ENCODE measurements around the gene ARHGEF2.
A peak's percentile ranks its signal among the peaks of the same experiment; 100 is the strongest.

Gene ARHGEF2

GRCh38 chr1:155978325-155978972 is at the start of gene ARHGEF2:
ARHGEF2 (minus strand) TSS chr1:155978547; CDS start chr1:155978427, 120 bp downstream.
- peak; percentile 81 for DNase-seq

- DNase-seq = no peak
Observed at GRCh38 chr1:156026588-156026987, 48.2 kb upstream of the ARHGEF2 start.

GRCh38 chr1:156025876-156026275 is 47.5 kb upstream of the ARHGEF2 start:
- DNase-seq = peak; percentile 18

GRCh38 chr1:156024801-156025200 is 46.5 kb upstream of the ARHGEF2 start:
- DNase-seq = no peak

- DNase-seq = no peak
Observed at GRCh38 chr1:156021954-156022353, 43.6 kb upstream of the ARHGEF2 start.

GRCh38 chr1:156021093-156021428 is 42.7 kb upstream of the ARHGEF2 start:
- no peak for DNase-seq

DNA sequence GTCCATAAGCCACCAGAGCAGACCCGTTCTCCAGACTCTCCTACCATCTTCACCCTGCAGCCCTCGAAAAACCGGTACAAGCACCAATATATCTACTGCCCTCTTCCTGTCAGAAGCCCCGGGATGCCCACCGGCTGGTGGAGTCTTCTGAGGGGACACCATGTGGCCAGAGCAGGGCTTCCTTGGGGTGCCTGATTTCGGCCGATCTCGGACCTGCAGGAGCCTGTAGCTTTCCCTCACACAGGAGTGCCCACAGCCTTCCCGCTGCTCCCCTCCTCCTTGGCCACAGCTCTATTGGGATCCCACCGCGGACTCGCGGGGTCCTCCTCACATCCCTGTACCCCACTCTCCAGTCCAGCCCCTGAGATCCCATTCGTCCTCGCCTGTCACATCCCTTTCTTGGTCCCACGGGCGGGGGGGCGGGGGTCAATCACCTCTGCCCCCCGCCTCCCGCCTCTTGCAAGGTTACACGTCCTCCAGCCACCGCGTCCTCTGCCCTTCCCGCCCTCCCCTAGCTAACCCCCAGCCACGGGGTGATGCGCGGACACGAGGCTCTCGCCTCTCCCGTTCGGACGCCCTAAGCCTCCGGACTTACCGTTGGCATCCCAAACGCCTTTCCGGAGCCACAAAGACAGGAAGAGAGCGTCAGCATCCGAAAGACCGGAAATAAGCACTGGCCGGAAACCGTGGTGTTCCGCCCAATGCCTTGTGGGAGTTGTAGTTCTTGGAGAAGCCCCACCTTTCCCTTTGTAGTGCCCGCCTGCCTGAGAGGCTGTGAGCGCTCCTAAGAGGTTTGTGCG is 42.1 kb upstream of the ARHGEF2 start, which contains the start of gene SSR2:
TSS of gene SSR2 (minus strand) at position 659 of the 800 bp plus-strand sequence. CDS start 784 bp downstream, outside the sequence.
- DNase-seq = peak; percentile 88

DNA sequence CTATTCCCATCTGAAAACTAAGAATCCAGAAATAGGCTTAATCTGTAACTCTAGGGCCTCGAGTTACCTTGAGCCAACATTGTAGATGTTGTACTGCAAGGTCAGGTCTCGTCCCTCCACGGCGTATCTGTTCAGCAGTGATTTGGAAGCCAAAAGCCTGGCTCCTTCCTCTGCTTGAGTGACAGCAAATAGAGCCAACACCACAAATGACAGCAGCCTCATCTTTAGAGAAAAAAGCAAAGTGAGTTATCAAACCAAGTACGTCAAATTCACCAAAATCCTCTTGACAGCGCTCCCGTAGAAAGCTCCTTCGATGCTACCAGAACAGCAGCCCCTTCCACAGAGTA is 41.6 kb upstream of the ARHGEF2 start:
- no peak for DNase-seq

DNA sequence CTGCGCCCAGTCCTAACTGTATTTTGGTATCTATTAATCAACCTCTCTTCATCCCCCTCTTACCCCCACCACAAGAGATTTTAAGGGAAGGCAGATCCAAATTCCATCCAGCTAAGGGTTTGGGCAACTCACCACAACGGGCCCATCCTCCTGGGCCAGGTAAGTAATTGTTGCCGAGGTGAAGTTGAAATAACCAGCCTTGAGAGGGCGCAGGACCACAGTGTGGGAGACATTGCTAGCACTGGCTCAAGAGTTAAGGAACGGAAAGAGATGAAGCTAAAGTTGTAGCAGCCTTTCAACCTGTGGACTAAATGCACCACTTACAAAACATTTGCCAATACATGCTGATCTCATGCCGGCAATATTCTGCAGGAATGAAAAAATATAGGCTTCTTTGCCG is 36.5 kb upstream of the ARHGEF2 start:
- DNase-seq = no peak

- no peak for DNase-seq
Observed at GRCh38 chr1:156012051-156012817, 33.9 kb upstream of the ARHGEF2 start.

GRCh38 chr1:156009404-156009803 is 31.1 kb upstream of the ARHGEF2 start:
- DNase-seq = no peak

- no peak for DNase-seq
Observed at GRCh38 chr1:156006666-156007376, 28.5 kb upstream of the ARHGEF2 start.

- peak; percentile 16 for DNase-seq
Observed at GRCh38 chr1:156004843-156005584, 26.7 kb upstream of the ARHGEF2 start.

DNA sequence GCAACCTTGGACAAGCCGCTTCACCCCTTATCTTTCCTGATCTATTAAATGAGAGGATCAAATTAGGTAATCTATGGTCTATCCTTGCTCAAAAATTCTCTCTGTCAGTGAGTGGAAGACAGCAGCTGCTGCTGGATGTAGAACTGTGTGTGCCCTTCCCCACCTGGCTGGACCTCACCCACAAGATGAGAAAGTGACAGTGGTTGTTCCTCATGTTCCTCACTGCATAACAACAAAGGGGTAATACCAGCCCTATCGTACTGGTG is 25.5 kb upstream of the ARHGEF2 start:
- no peak for DNase-seq

GRCh38 chr1:156002188-156002911 is 24.0 kb upstream of the ARHGEF2 start:
- DNase-seq = no peak

DNA sequence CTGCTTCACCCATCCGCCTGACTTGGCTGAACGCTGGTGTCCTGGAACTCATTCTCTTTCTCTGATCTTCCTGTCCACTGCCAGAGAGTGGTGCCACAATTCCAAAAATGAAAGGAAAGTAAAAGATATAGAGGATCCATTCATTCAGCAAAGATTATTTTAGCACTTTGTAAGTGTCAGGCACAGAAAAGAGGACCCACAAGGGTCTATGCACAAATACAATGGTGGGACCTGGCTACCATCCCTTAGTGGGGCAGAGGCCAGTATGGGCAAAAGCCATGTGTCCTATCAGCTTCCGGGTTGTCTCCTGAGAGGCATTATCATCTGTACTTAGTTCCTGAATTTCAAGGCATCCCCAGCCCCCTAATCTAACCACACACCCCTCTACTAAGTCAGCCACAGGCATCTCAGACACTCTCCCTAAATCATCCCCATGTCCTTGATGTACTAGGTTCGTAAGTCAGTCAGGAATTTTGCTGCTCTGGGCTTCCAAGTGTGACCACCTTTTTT is 23.4 kb upstream of the ARHGEF2 start:
- DNase-seq = no peak

DNA sequence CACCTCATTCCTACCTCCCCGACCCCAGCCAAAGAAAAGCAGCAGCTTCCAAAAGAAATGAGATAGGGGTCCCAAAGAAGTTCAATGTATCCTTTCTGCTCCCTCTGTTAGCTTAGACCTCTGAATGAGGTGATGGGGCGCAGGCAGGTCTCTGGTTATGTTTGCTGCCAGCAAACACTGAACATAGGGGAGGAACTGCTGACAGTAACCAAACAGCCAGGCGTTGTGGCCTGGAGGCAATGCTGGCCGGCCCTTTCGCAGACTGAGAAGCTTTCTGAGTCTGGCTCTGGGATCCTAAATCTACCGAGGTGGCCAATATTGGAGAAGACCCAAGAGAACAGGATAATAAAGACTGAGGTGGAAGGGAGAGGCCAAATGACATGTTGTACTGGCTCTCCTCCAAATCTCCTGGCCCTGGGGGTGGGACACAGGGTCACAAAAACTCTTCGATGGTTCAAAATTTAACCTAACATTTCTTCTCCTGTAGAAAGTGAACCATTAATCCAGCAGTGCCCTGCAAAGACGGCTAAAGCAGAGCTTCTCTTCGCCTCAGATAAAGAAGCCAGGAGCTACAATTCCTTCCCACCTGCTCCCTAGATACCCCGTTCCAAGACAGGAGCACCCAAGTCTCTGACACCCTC is 22.8 kb upstream of the ARHGEF2 start:
- no peak for DNase-seq

GRCh38 chr1:155999964-156000363 is 21.6 kb upstream of the ARHGEF2 start:
- DNase-seq = no peak

GRCh38 chr1:155996166-155996565 is 17.8 kb upstream of the ARHGEF2 start:
- no peak for DNase-seq

GRCh38 chr1:155993595-155993994 is 15.2 kb upstream of the ARHGEF2 start:
- no peak for DNase-seq
